GM12864 (cell line): ENCODE data around the gene PDE4D.

Experiments
- DNase-seq: peaks from one replicate; pipeline ENCODE4 v3.0.0-alpha.2; 2011; ENCODE audit warnings: low read depth
- H3K4me3 ChIP-seq: 2 replicates; pipeline ENCODE4 v1.5.1; 2011; ENCODE audit warnings: mild to moderate bottlenecking, low read depth, low read length, control low read depth
- CTCF ChIP-seq: IDR thresholded peaks from 2 replicates; pipeline ENCODE4 v1.5.1; 2011; ENCODE audit warnings: low read depth, mild to moderate bottlenecking, moderate library complexity, low read length, control low read depth, inconsistent platforms; ENCODE audit errors: missing control alignments

The PDE4D gene

GRCh38 chr5:59428391-59428790 is 465.1 kb downstream of the PDE4D start:
- DNase-seq: no peak
- no peak for TF ChIP-seq CTCF
- no peak overlapping the region for H3K4me3 ChIP-seq

DNA sequence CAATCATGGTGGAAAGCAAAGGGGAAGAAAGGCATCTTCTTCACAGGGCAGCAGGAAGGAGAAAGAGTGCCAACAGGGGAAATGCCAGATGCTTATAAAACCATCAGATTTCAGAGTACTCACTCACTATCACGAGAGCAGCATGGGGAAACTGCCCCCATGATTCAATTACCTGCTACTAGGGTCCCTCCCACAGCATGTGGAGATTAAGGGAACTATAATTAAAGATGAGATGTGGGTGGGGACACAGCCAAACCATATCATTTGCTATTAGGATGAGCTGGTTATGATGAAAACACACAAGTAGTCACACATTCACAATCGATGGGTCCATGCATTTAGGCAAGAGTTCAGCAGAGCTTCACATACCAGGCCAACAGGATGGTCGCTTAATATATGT is 469.0 kb downstream of the PDE4D start:
- TF ChIP-seq CTCF: no peak
- no peak for DNase-seq

GRCh38 chr5:59423021-59423420 is 470.5 kb downstream of the PDE4D start:
- no peak for TF ChIP-seq CTCF
- H3K4me3 ChIP-seq: no peak overlapping the region
- no peak for DNase-seq

More for the DNA sequence above, 469.0 kb downstream of the PDE4D start:
- H3K4me3 ChIP-seq: no peak overlapping the region

- no peak for TF ChIP-seq CTCF
- no peak for DNase-seq
Measured at GRCh38 chr5:59421986-59422941, 471.3 kb downstream of the PDE4D start.

GRCh38 chr5:59420596-59420995 is 472.9 kb downstream of the PDE4D start:
- H3K4me3 ChIP-seq: no peak overlapping the region
- no peak for DNase-seq
- TF ChIP-seq CTCF: no peak

More at GRCh38 chr5:59421986-59422941, 471.3 kb downstream of the PDE4D start:
- no peak overlapping the region for H3K4me3 ChIP-seq

- no peak for DNase-seq
- TF ChIP-seq CTCF: no peak
- H3K4me3 ChIP-seq: no peak overlapping the region
Measured at GRCh38 chr5:59418808-59419207, 474.7 kb downstream of the PDE4D start.
